ENCODE measurements around the gene PSRC1.

PSRC1 gene

GRCh38 chr1:109261578-109261977 is 21.4 kb downstream of the PSRC1 start:
- Mint-ChIP-seq H3K9me3 (no peaks in the 10 kb centered on the region), H3K27me3 (ENCODE audit: low read depth) (no peaks in the 10 kb centered on the region), H3K27ac (no peak overlapping the region), H3K36me3 (ENCODE audit: low read depth) (no peaks in the 10 kb centered on the region), H3K4me1 (ENCODE audit: low read depth) (no peaks in the 10 kb centered on the region), H3K4me3 (no peak overlapping the region)

GRCh38 chr1:109261006-109261405 is 21.9 kb downstream of the PSRC1 start:
- Mint-ChIP-seq H3K4me3 (no peak overlapping the region), H3K27me3 (ENCODE audit: low read depth) (no peaks in the 10 kb centered on the region), H3K36me3 (ENCODE audit: low read depth) (no peaks in the 10 kb centered on the region), H3K9me3 (no peaks in the 10 kb centered on the region), H3K4me1 (ENCODE audit: low read depth) (no peaks in the 10 kb centered on the region), H3K27ac (no peak overlapping the region)

- Mint-ChIP-seq H3K9me3 (no peaks in the 10 kb centered on the region), H3K4me3 (no peak overlapping the region), H3K36me3 (ENCODE audit: low read depth) (no peaks in the 10 kb centered on the region), H3K27me3 (ENCODE audit: low read depth) (no peaks in the 10 kb centered on the region), H3K4me1 (ENCODE audit: low read depth) (no peaks in the 10 kb centered on the region), H3K27ac (no peak overlapping the region)
Observed at GRCh38 chr1:109259674-109260557, 23.0 kb downstream of the PSRC1 start.

GRCh38 chr1:109258481-109259466 is 24.2 kb downstream of the PSRC1 start:
- H3K4me1 Mint-ChIP-seq (ENCODE audit: low read depth), result no peaks in the 10 kb centered on the region
- H3K27me3 Mint-ChIP-seq (ENCODE audit: low read depth), result no peaks in the 10 kb centered on the region
- no peak overlapping the region for H3K27ac Mint-ChIP-seq
- no peaks in the 10 kb centered on the region for H3K36me3 Mint-ChIP-seq (ENCODE audit: low read depth)
- no peaks in the 10 kb centered on the region for H3K9me3 Mint-ChIP-seq
- H3K4me3 Mint-ChIP-seq, result no peak overlapping the region

GRCh38 chr1:109257682-109258421 is 25.1 kb downstream of the PSRC1 start:
- no peaks in the 10 kb centered on the region for H3K9me3 Mint-ChIP-seq
- H3K4me3 Mint-ChIP-seq, result no peak overlapping the region
- no peak overlapping the region for H3K27ac Mint-ChIP-seq
- H3K4me1 Mint-ChIP-seq (ENCODE audit: low read depth), result no peaks in the 10 kb centered on the region
- H3K27me3 Mint-ChIP-seq (ENCODE audit: low read depth), result no peaks in the 10 kb centered on the region
- no peaks in the 10 kb centered on the region for H3K36me3 Mint-ChIP-seq (ENCODE audit: low read depth)

GRCh38 chr1:109256971-109257681 is 25.8 kb downstream of the PSRC1 start:
- Mint-ChIP-seq H3K9me3 (no peaks in the 10 kb centered on the region), H3K4me1 (ENCODE audit: low read depth) (no peaks in the 10 kb centered on the region), H3K4me3 (no peak overlapping the region), H3K27me3 (ENCODE audit: low read depth) (no peaks in the 10 kb centered on the region), H3K36me3 (ENCODE audit: low read depth) (no peaks in the 10 kb centered on the region), H3K27ac (no peak overlapping the region)

GRCh38 chr1:109256085-109256484 is 26.9 kb downstream of the PSRC1 start:
- Mint-ChIP-seq H3K36me3 (ENCODE audit: low read depth) (no peaks in the 10 kb centered on the region), H3K27ac (peak overlapping the region; percentile 5), H3K9me3 (no peaks in the 10 kb centered on the region), H3K4me3 (no peak overlapping the region), H3K4me1 (ENCODE audit: low read depth) (no peaks in the 10 kb centered on the region), H3K27me3 (ENCODE audit: low read depth) (peaks cover 6% of the 10 kb centered on the region)

- no peaks in the 10 kb centered on the region for H3K9me3 Mint-ChIP-seq
- no peaks in the 10 kb centered on the region for H3K36me3 Mint-ChIP-seq (ENCODE audit: low read depth)
- H3K27ac Mint-ChIP-seq, result no peak overlapping the region
- peaks cover 9% of the 10 kb centered on the region for H3K27me3 Mint-ChIP-seq (ENCODE audit: low read depth)
- no peak overlapping the region for H3K4me3 Mint-ChIP-seq
- no peaks in the 10 kb centered on the region for H3K4me1 Mint-ChIP-seq (ENCODE audit: low read depth)
Observed at GRCh38 chr1:109255678-109256077, 27.3 kb downstream of the PSRC1 start.

GRCh38 chr1:109255097-109255651 is 27.8 kb downstream of the PSRC1 start:
- no peak overlapping the region for H3K27ac Mint-ChIP-seq
- peaks cover 11% of the 10 kb centered on the region for H3K27me3 Mint-ChIP-seq (ENCODE audit: low read depth)
- H3K4me1 Mint-ChIP-seq (ENCODE audit: low read depth), result no peaks in the 10 kb centered on the region
- no peaks in the 10 kb centered on the region for H3K9me3 Mint-ChIP-seq
- H3K4me3 Mint-ChIP-seq, result no peak overlapping the region
- no peaks in the 10 kb centered on the region for H3K36me3 Mint-ChIP-seq (ENCODE audit: low read depth)

- Mint-ChIP-seq H3K9me3 (no peaks in the 10 kb centered on the region), H3K36me3 (ENCODE audit: low read depth) (no peaks in the 10 kb centered on the region), H3K27ac (no peak overlapping the region), H3K4me1 (ENCODE audit: low read depth) (no peaks in the 10 kb centered on the region), H3K4me3 (no peak overlapping the region), H3K27me3 (ENCODE audit: low read depth) (peaks cover 11% of the 10 kb centered on the region)
Observed at GRCh38 chr1:109254621-109255096, 28.3 kb downstream of the PSRC1 start.

GRCh38 chr1:109253803-109254620 is 28.9 kb downstream of the PSRC1 start:
- no peak overlapping the region for H3K27ac Mint-ChIP-seq

GRCh38 chr1:109252893-109253802 is 29.8 kb downstream of the PSRC1 start:
- peaks cover 4% of the 10 kb centered on the region for H3K4me1 Mint-ChIP-seq (ENCODE audit: low read depth)
- no peaks in the 10 kb centered on the region for H3K36me3 Mint-ChIP-seq (ENCODE audit: low read depth)
- peaks cover 16% of the 10 kb centered on the region for H3K27me3 Mint-ChIP-seq (ENCODE audit: low read depth)
- H3K9me3 Mint-ChIP-seq, result no peaks in the 10 kb centered on the region
- H3K27ac Mint-ChIP-seq, result no peak overlapping the region
- H3K4me3 Mint-ChIP-seq, result no peak overlapping the region

More at GRCh38 chr1:109253803-109254620, 28.9 kb downstream of the PSRC1 start:
- Mint-ChIP-seq H3K36me3 (ENCODE audit: low read depth) (no peaks in the 10 kb centered on the region), H3K4me1 (ENCODE audit: low read depth) (peaks cover 3% of the 10 kb centered on the region), H3K27me3 (ENCODE audit: low read depth) (peaks cover 14% of the 10 kb centered on the region), H3K4me3 (no peak overlapping the region), H3K9me3 (no peaks in the 10 kb centered on the region)

Measured in T-helper 1 cell treated with Interleukin-12 subunit alpha and Interleukin-12 subunit beta and Interleukin-4 antibody, amounts not matched to agents 30 μg/mL and 1 μg/mL, for 36 hours (primary cell).